Middle frontal gyrus (tissue), 1 donor: ENCODE data around the gene MEF2A.

ENCODE experiments used
- DNase-seq: peaks from one replicate; pipeline ENCODE4 v3.0.0-alpha.2; 2015; ENCODE audit warnings: low spot score; ENCODE audit errors: extremely low spot score

Gene MEF2A

DNA sequence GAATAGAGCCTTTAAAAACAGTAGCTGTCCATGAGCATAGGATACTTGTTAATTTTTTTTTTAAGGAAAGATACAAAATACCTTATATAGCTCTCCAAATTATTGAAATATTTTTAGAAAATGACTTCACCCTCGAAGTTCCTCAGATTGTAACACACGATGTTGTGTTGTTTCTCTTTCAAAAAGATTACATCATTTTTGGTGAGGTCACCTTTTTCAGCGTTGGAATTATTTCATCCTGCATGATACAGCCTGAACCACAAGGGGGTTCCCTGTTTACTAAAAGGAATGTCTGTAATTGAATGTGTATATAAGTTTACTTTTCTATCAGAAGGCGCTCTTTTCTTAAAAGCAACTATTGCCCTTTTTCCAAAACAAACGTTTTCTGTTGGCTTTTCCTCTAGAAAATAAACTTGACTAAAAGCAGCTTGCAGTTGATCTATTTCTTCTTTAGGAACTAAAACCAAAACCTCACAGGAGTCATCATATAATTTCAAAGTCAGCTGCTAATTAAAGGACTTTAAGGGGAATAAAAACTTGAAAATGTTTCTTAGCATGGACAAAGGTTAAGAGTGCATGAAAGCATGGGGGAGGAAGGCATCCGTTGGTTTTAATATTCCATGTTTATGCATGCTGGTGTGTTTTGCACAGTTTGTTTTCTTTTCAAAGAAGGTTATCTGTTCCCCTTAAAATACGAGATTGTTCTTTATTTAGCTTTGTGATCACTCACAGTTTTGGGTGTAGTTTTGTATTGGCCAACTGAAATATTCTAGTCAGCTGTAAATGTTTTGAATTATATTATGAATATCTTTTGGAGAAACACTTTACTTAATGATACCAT, 138.0 kb downstream of the MEF2A start:
- DNase-seq, result no peak

DNA sequence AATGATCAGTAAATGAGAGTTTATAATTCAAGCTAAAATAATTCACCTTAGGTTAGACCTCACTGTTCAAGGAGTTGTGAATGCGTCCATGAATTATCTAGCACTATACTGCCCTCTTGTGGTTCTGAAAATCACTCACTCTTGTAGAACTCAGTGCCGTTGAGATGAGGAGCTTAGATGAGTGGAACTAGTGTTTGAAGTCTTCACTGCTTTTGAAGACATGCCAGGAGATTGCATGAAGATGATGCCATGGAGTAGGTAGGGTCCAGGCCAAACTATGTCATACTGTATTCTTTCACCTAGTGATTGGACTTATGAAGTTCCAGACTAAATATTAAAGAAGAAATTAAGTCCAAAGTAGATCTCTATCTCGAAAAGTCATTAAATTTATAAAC, 138.7 kb downstream of the MEF2A start:
- DNase-seq, result peak; percentile 85

DNA sequence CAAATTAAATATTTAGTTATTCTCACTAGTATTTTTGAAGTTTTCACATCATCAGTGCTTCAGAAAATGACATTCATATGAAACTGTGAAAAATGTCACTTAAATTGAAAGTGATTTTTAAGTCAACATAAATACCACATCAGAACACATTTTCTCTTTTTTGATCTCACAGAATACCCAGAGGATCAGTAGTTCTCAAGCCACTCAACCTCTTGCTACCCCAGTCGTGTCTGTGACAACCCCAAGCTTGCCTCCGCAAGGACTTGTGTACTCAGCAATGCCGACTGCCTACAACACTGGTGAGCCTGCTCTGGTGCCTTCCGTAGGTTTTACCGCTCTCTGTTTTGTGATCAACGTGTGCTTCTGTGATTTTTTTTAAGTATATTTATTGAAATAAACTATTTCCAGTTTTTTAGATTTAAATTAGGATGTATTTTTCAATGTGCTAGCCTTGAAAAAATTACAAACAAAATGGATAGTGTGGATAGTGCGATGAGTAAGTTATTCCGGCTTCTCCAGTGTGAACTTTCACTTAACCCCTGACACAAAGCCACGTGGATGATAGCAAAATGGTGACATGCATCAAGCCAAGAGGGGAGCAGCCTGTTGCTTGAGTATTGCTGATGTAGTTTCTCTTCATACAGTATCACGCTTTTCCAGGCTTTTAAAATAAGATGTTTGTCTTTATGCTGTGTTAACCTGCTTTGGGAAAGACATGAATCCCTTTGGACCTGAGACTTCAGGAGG, 140.9 kb downstream of the MEF2A start:
- DNase-seq, result no peak

DNA sequence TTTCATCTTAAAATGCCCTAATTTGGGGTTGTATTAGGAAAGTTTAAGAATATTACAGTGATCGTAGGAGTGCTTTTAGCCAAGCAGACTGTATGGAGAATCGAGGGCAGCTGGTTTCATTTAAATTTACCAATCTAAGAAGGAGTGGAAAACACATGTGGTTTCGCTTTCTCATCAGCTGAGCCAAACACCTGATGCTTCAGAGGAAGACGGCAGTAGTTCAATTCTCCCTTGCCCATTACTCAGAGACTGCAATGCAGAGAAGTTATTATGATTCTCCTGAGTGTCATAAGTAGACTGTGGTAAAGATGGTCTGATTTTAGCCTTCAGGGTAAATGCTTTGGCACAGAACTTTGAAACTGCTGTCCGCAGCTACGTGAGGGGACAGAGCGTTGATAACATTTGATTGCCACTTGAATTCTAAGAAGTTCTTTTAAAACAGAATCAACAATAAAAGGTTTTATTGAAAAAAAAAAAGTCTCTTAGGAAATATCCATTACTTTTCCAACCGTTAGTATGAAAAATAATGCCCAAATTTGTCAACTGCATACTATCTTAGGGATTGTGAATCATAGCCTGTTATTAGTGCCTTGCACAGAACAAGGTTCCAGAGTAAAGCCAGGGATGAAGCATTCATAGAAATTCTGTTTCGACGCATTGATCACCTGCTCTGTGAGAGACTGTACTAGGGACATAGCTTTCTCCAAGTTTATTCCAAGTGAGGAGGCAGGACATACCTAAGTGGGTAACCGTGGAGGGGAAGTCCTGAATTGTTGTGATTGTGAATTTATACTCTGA, 141.9 kb downstream of the MEF2A start:
- DNase-seq, result no peak

DNA sequence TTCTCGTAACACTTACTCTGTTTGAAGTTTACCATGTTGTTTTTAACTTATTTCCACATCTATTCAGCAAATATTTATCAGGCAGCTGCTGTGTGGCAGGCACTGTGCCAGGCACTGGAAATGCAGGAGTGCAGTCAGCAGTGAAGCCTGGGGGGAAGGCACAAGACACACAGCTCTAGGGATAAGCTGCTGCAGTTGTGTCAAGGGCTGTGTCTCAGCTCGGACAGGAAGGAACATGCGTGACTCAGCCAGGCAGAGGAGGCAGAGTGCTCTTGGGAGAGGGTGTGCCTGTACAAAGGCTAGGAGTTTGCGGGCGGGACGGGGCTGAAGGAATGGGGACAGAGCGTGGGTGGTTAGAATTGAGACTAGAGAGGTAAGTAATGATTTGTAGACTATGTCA, 142.8 kb downstream of the MEF2A start:
- DNase-seq, result no peak

DNA sequence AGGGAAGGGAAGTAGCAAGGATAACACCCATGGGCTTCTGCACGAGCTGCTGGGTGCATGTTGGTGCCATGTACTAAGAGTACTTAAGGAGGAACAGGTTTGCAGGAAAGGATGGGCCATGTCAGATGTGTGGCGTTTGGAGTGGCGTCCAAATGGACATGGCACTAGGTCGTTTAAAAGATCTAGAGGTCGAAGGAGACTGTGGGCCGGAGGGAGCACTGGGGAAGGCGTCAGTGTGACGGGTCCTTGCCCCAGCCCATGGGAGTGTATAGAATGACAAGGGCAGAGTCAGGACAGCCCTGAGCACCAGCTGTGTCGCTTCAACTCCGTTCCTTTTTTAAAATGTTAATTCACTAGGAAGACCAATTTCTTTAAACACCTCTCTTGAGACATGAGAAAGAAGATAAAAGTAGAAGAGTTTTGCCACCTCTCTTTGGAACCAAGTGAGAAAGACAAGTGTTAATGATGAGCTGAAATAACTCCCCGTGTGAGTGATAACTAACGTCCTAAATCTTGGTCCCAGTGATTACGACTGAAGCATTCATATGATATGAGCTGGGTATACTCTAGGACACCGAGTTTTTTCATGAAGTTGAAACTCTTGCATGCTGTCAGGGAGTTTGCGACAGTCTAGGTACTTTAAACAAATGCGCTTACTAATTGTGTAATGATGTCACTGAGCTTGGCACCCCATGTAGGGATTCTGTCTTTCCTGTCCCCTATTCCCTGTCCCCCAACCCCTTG, 143.6 kb downstream of the MEF2A start:
- DNase-seq, result no peak

DNA sequence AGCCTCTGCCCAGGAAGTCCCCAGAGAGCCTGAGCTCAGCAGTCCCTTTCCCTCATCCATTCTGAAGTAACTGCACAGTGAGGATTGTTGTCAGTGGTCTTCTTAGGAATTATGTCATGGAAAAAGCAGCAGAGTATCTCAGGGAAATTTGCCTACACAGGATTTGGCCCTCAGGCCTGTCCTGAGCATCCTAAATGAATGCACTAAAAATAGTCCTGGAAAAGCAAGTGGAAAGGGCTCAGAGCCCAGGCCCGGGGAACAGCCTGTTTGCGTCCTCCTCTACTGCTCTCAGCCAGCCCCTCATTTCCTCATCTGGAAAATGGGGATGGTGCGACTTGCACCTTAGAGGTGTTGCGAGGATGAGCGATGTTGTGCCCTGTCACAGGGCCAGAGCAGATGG, 145.8 kb downstream of the MEF2A start:
- no peak for DNase-seq

DNA sequence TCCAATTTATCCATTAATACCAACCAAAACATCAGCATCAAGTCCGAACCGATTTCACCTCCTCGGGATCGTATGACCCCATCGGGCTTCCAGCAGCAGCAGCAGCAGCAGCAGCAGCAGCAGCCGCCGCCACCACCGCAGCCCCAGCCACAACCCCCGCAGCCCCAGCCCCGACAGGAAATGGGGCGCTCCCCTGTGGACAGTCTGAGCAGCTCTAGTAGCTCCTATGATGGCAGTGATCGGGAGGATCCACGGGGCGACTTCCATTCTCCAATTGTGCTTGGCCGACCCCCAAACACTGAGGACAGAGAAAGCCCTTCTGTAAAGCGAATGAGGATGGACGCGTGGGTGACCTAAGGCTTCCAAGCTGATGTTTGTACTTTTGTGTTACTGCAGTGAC, 146.6 kb downstream of the MEF2A start:
- no peak for DNase-seq

DNA sequence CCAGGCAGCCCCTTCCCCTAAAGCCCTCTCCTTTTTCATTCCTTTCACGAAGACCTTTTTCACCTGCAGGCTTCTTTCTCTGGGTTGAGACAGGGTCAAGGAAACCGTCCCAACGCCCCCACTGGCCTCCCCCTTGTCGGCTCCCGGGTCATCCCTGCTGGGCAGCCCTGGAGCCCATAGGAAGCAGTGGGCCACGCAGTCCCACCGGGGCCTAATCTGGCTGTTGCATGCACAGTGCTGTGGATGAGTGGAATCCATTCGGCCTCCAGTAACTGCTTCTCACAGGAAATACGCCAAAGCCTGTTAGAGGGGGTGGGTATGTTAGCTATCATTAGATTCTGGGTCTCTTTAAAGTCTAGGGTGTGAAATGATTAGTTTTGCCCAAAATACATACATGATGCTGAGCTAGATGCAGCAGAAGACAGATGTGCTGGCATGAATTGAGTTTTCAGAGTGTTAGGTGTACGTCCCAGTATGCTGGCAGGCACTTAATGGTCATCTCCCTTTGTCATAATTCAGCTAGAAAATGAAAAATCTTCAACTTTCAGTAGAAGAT, 150.8 kb downstream of the MEF2A start:
- DNase-seq, result no peak

DNA sequence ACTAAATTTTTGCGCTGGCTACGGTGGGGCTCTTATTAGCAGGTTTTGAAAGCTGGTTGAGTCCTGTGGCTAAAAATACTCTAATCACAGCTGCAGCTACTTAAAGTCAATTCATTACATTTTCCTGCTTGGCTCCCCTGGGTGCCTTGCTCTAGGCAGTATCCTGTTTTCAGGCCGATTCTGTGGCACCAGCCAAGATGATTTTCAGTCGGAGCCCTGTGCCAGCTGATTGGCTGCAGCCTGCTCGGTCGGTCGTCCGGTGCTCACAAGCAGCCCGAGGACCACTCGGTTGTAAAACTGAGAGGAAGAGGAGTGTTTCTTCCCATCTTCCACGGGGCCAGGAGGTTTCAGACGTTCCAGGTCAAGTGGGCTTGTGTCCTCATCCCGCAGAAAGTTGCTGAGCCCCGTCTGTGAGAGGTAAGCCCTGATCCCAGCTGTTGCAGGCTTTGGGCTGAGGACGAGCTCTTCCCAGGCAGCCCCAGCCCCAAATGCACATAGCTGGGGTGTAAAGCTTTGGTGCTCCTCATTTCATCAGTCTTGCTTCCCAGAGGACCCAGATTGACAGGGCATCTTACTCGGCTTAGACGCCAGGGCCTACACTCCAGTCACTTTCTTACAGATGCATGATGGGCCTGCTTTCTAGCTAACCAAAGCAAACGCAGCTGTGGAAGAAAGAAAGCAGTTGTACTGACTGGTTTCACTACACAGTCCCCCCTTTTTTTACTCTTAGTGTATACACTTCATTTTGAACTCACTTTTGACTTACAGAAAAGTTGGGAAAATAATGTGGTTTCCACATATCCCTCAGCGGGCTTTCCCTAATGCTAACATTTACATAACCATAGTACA, 151.6 kb downstream of the MEF2A start:
- DNase-seq, result no peak

DNA sequence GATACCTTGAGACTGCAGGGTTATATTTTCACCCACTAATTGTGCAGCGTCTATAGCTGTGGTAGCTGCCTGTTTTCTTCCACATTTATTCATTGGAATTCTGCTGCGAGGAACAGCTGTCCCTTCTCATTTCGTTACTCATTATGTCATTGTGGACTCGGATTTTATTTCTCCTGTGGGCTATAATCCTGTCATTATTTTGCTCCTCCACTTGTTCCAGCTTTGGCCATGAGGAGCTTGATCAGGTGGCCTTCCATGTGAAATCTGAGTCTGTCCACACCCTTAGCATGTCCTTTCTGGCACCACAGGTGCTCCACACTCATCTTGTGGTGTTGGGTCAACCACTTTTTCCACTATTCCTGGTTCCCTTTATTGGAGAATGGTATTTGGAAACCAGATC, 152.6 kb downstream of the MEF2A start:
- DNase-seq, result no peak

DNA sequence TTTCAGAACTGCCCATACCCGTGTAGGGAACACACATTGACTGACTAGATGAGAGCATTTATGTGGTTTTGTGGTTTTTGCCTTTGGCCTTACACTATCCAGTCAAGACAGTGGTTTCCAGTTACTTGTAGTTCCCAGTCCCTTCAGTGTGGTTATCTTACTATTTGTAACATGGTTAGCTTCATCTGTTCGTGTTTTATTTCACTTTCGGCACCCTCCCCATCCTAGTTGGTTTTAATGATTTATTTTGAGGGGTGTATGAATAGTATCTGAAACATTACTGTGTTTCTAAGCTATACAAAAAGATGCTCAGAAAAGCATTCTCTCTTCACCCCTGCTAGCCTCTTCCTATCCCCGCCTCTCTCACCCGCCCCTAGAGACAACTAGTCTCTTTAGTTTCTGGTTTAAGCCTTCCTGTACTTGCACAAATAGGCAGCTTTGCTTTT, 153.3 kb downstream of the MEF2A start:
- DNase-seq, result no peak

DNA sequence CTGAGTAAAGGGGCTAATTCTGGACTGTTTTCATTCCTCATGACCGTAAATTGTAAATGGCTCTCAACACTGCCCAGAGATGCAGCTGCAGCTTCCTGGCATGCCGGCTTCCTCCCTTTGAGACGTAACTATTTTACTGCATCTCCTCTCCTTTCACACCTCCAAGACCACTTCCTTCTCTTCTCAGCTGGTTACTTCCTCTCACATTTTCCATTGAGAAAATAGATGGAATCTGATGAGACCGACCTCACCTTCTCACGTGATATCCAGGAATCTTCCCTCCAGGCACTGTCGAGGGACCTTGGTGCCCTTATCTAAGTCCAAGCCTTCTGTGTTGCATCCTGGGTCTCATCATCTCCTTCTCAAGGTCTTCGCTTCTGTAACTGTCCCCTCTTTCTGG, 154.7 kb downstream of the MEF2A start:
- DNase-seq, result no peak

DNA sequence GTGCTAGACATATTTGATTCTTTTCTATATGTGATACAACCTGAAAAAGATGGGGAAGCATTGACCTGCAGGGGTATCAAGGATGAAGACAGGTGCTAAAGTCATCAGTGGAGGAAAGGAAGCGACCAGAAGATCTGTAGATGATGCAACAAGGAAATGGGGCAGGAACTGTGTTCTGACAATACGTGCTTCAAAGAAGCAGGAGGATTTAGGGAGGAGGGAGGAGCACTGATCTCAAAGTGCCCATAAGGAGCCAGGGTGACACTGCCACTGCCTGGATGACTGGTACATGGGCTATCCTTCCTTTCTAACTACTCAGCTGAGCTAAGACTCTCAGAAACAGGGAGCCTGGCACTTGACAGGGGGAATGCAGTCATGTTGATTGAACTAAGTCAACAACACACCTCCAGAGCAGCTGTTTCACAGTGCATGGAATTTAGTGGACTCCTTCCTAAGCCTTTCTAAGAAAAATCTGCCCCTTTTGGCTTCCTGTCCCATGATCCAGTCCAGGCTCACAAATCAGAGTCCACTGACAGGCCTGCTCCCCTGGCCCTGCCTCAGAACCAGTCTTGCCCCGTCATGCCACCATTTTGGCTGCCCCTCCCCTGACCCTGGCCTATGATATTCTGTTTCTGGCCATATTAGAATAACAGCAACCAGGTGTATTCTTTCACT, 155.5 kb downstream of the MEF2A start:
- DNase-seq, result no peak

DNA sequence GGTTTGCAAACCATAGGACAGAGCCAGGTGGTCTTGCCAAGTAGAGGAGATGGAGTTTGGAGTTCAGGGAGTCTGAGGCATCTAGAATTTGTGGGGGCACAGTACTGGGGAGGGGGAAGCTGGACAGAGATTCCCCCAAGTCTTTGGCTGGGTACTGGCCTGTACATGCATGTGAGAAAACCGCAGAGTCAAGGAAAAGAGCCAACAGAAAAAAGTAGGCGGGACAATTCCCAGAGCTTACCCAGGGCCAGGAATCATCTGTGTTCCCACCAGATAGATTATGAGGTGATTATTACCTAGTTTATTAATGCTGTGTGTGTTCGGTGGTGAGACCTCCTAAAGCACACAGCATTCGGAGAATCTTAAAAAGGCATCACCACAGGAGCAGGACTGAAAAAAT, 156.1 kb downstream of the MEF2A start:
- DNase-seq, result no peak

DNA sequence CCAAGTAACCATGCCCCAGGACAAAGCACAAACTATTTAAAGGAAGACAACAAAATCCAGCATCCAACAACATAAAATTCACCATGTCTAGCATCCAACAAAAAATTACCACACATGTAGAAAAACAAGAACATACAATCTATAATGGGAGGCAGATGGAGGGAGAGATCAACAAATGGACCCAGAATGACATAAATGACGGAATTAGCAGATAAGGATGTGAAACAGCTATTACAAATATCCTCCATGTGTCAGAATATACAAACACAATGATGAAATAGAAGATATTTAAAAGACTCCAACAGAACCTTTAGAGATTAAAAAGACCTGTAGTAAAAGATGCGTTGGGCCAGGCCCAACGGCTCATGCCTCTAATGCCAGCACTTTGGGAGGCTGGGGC, 156.6 kb downstream of the MEF2A start:
- DNase-seq, result no peak

DNA sequence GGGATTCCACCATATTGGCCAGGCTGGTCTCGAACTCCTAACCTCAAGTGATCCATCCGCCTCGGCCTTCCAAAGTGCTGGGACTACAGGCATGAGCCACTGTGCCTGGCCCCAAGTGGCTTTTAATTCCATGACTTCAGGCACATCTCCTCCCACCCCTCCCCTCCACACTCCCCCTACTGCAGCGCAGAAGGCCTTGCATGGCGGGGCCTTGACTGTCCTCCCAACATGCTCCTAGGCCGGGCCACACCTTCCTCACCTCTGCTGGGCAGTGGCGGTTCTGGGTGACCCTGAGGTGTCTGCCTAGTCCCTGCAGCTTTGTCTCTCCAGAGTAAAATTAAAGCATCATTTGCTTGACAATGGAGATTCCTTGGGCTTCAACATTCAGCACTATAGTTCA, 160.5 kb downstream of the MEF2A start:
- no peak for DNase-seq

DNA sequence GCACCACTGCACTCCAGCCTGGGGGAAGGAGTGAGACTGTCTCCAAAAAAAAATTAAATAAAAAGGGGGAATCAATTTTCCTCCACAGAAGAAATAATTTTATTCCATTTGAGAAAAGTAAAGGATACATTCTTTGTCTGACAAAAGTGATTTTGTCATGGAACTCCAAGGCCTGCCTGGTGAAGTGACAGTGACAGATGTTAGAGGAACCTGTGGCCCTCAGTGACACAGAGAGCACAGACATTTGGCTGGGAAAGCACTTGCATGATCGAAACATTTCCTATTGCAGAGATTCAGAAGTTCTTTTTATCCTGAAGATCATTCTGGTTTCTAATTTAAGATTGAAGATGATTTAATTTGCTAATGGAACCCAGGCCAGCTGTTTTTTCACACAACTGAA, 161.5 kb downstream of the MEF2A start:
- DNase-seq, result no peak

DNA sequence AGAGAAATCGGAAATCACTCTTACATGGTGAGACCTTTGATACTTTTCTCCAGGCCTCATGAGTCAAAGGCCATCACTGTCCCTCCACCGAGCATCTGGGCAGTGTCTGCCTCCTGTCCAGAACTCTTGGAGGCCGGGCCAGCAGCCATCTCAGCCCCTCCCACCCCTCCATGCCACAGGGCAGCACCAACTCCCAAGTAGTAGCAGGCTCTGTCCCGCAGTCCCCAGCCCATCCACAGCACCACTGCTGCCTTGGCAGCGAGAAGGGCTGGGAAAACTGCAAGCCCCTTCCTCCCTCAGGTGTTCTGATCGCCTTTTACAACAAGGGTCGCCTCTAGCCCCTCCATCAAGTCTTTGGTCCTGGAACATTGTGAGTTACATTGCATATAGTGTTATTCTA, 161.9 kb downstream of the MEF2A start:
- no peak for DNase-seq

DNA sequence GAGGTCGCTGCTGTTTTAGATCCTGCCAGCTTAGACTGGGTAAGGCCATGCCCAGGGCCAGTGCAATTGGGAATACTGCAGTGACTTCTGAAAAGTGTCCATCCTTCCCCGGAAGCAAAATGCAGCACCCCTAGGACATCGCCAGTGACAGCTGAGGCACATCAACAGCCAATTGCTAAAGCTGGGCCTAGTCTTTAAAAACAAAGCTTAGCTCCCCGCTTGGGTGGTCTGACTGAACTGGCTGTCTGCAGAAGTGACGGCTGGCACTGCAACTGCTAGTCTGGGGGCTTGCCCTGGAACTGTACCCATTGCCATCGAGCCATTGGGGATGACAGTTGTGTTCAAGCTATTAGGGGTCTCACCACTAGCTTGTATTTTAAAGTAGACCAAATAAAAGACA, 163.1 kb downstream of the MEF2A start:
- no peak for DNase-seq
